SH-SY5Y (cell line): ENCODE results near the gene SLC44A1.

Experiments used
- GATA2 ChIP-seq: IDR thresholded peaks from 2 replicates; pipeline ENCODE4 v1.6.1; 2011; ENCODE audit warnings: mild to moderate bottlenecking, low read depth, low read length
- GATA3 ChIP-seq: IDR thresholded peaks from 2 replicates; pipeline ENCODE4 v1.6.1; 2011; ENCODE audit warnings: low read depth, mild to moderate bottlenecking, low read length, moderate library complexity

GRCh38 chr9:105295986-105296385, 51.5 kb downstream of the SLC44A1 start:
- no peak for TF ChIP-seq GATA2
- no peak for TF ChIP-seq GATA3
